ENCODE measurements around the gene MCRIP1.

- TF ChIP-seq TAF1 (conservative IDR thresholded peaks at IDR 0.05), result no peak
- TF ChIP-seq CTCF (IDR thresholded peaks at IDR 0.05; ENCODE audit: low read depth, low read length, missing input control), result no peak
- no peak for TF ChIP-seq SP1 (IDR thresholded peaks at IDR 0.05)
- TF ChIP-seq REST (IDR thresholded peaks at IDR 0.05), result no peak
- peak; percentile 20 for TF ChIP-seq YY1 (IDR thresholded peaks at IDR 0.05)
Measured at GRCh38 chr17:81858967-81859905, 26.1 kb upstream of the MCRIP1 start.

Data from liver (tissue), 3 donors.